Stimulated activated CD4-positive, alpha-beta T cell treated with anti-CD3 and anti-CD28 coated beads, TNF-alpha, amount 100 ng/mL, for 48 hours (primary cell): Measurements from ENCODE around the gene NUPR2.
"Not testable (repeated sequence)": the region's sequence is repeated elsewhere in the genome, so short reads cannot be mapped to it uniquely, and the experiment has no call there.

Experiments
- DNase-seq, 3 donors: peaks; one replicate each; pipeline ENCODE4 v3.0.0-alpha.2; 2020; ENCODE audit warnings: low read depth in 3 of 3

Gene NUPR2

DNA sequence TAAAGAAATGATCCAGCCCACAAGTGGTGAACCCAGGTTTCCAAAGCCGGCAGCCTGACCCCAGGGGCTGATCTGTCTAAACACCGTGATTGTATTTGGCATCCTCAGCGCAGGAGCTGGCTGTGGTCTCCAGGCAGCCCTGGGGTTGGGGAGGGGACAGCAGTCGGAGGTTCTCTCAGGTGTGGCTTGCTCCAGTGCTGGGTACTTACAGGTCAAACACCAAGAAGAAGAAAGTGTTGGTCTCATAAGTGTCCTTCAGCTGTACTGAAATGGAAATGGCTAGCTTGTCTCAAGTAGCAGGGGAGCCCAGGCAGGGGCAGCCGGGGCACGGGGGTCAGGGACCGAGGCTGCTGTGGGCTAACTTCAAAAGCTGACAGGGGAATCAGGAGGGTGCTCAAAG lies 29.5 kb downstream of the NUPR2 start:
- no peak for DNase-seq

- DNase-seq, result no peak
Measured at GRCh38 chr7:56083150-56083785, 32.9 kb downstream of the NUPR2 start.

DNA sequence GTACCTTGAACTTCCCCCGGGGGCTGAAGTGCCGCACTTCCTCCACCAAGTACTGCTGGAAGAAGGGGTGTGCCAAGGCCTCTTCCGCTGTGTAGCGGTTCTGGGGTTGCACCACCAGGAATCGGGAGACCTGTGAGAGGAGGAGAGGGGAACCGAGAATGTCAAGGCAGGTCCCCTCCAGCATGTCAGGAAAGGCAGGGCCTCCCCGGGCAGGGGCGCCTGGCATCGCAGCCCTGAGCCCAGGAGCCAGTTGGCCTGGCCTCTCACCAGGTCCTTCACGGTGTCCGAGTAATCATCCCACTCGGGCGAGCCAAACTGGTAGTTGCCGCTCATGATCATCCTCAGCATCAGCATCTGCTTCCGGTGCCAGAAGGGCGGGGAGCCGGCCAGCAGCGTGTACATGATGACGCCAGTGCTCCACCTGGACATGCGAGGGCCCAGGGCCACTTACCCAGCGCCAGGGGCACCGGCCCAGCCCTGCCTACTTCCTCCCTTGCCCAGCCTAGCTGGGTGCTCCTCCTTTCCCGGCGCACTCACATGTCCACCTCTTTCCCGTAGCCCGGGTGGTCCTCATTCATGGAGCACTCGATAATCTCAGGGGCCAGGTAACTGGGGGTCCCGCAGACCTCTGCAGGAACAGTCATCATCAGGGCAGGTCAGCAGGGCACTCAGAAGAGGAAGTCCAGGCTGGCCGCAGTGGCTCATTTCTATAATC lies 34.4 kb downstream of the NUPR2 start:
- no peak for DNase-seq

- not testable (repeated sequence) for DNase-seq
Measured at GRCh38 chr7:56080726-56081435, 35.3 kb downstream of the NUPR2 start.

DNA sequence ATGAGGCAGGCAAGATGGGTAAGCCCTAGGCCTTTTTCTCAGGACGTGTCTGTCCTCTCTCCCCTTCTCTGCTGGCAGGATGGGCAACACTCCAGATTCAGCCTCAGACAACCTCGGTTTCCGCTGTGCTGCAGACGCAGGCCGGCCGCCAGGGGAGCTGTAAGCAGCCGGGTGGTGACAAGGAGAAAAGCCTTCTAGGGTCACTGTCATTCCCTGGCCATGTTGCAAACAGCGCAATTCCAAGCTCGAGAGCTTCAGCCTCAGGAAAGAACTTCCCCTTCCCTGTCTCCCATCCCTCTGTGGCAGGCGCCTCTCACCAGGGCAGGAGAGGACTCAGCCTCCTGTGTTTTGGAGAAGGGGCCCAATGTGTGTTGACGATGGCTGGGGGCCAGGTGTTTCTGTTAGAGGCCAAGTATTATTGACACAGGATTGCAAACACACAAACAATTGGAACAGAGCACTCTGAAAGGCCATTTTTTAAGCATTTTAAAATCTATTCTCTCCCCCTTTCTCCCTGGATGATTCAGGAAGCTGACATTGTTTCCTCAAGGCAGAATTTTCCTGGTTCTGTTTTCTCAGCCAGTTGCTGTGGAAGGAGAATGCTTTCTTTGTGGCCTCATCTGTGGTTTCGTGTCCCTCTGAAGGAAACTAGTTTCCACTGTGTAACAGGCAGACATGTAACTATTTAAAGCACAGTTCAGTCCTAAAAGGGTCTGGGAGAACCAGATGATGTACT lies 36.6 kb downstream of the NUPR2 start:
- no peak for DNase-seq

- no peak for DNase-seq
Measured at GRCh38 chr7:56078196-56078595, 38.0 kb downstream of the NUPR2 start.

DNA sequence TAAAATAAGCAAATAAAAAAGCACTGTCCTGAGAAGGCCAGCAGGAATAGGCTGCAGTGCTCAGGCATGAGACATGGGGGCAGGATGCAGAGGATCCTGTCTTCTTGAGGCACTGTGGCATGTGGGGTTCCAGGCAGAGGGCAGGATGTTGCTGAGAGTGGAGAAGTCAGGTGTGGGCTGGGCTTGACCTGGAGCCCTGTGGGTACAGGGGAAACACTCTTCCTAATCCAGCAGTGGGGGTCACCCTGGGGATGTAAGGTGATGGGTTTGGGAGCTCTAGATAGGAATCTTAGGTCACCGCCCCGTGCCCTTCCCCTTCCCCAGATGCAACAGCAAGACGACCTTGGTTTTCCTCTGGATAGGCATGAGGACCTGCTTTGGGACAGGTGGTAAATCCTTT lies 38.5 kb downstream of the NUPR2 start:
- no peak for DNase-seq

- peak; percentile 33 to 45 (median 43) for DNase-seq
Measured at GRCh38 chr7:56074371-56074791, 41.8 kb downstream of the NUPR2 start.

GRCh38 chr7:56066376-56066775 lies 49.8 kb downstream of the NUPR2 start:
- DNase-seq, result not testable (repeated sequence)
